ENCODE results near the gene RWDD4. TPM values are rescaled to one million over a fixed set of nuclear protein-coding genes. Genes with fewer than 3 reads are reported as not detected.

RWDD4 gene
- total and polyA plus RNA-seq, 2 of the 4 experiments (the other 2 are of a cell fraction), result 8.5 to 8.8 TPM

GRCh38 chr4:183591301-183591700 is 67.7 kb downstream of the RWDD4 start:
- in situ Hi-C loops (cut with MboI; ENCODE audit: low sequenced_read_pairs) (no loop called here), intact Hi-C loops (cut with micrococcal nuclease) (no loop called here), dilution Hi-C loops (cut with HindIII; ENCODE audit: low sequenced_read_pairs, unreplicated experiment) (no loop called here)
- no peak overlapping the region for H4K8ac ChIP-seq (ENCODE audit: low read depth in 2 of 2, low read length in 2 of 2)
- no peak overlapping the region for H3K4me2 ChIP-seq (ENCODE audit: low read depth, low read length)
- ChIA-PET CTCF (no interaction called here), POLR2A (ENCODE audit: unreplicated experiment) (no interaction called here)
- BruUV-seq (replicated peaks), result no TSS peak
- ATAC-seq (ENCODE audit: low read depth), result no peak
- TF ChIP-seq CEBPB (IDR thresholded peaks at IDR 0.05; ENCODE audit: low read depth, low read length) (no peak; the same call in 1 of the 2 replicates), CHD1 (IDR thresholded peaks at IDR 0.05; ENCODE audit: low read depth, low read length) (no peak), BHLHE40 (IDR thresholded peaks at IDR 0.05; ENCODE audit: low read depth, low read length) (no peak), ELK1 (IDR thresholded peaks at IDR 0.05; ENCODE audit: borderline replicate concordance, low read depth, low read length) (no peak), POLR2A (IDR thresholded peaks at IDR 0.05; ENCODE audit: low read depth, low read length) (no peak), NFE2L2 (IDR thresholded peaks at IDR 0.05; ENCODE audit: low read depth, low read length) (no peak), MAZ (IDR thresholded peaks at IDR 0.05; ENCODE audit: borderline replicate concordance, low read depth, low read length) (no peak)
- H3K18ac ChIP-seq (ENCODE audit: low read depth, low read length), result no peak overlapping the region
- no peak overlapping the region for H2AK9ac ChIP-seq (replicated peaks; ENCODE audit: low read depth, low read length, poor library complexity)
- H3K4me3 ChIP-seq (ENCODE audit: insufficient read depth, low read depth, low read length), result no peak overlapping the region
- no peaks in the 10 kb centered on the region for H4K20me1 ChIP-seq (ENCODE audit: insufficient read depth, low read length)
- H2BK15ac ChIP-seq (ENCODE audit: low read depth, low read length), result no peak overlapping the region
- no peak overlapping the region for H3K27ac ChIP-seq (ENCODE audit: insufficient read depth, low read length)
- no peak overlapping the region for H3K56ac ChIP-seq (ENCODE audit: extremely low read depth, insufficient read depth, low read length)
- no peak overlapping the region for H2BK20ac ChIP-seq (ENCODE audit: low read depth, low read length)
- no peak overlapping the region for H3K9ac ChIP-seq (ENCODE audit: low read depth, low read length)
- H3K27me3 ChIP-seq (ENCODE audit: control insufficient read depth, insufficient read depth, low read length), result no peaks in the 10 kb centered on the region
- H3K9me1 ChIP-seq (ENCODE audit: insufficient read depth, low read length), result no peaks in the 10 kb centered on the region
- H2AK5ac ChIP-seq (ENCODE audit: low read depth, low read length), result no peak overlapping the region
- H4K91ac ChIP-seq (ENCODE audit: insufficient read depth, low read depth, low read length), result no peak overlapping the region
- no peak overlapping the region for H2BK120ac ChIP-seq (ENCODE audit: low read depth, low read length)
- no peak overlapping the region for H2BK5ac ChIP-seq (ENCODE audit: low read depth, low read length, poor library complexity, severe bottlenecking)
- no peak overlapping the region for H3K14ac ChIP-seq (replicated peaks; ENCODE audit: low read depth, low read length)
- peak; percentile 52 for DNase-seq
- 78% methylated on average over 3 of the region's 4 CpGs; no CpG with 5 or more reads in 1 of the 2 experiments for WGBS, 2 experiments (ENCODE audit: extremely low coverage in 2 of 2, insufficient read length in 1 of 2)
- H3K36me3 ChIP-seq (ENCODE audit: control insufficient read depth, insufficient read depth, low read length), result no peaks in the 10 kb centered on the region
- no peak overlapping the region for H3K4ac ChIP-seq (ENCODE audit: low read depth, low read length)
- H3K9me3 ChIP-seq (ENCODE audit: control insufficient read depth, insufficient read depth, low read length), result no peaks in the 10 kb centered on the region
- H2AFZ ChIP-seq (replicated peaks; ENCODE audit: low read length, poor library complexity), result no peak overlapping the region
- H3K23ac ChIP-seq (ENCODE audit: low read depth, low read length), result no peak overlapping the region
- no peaks in the 10 kb centered on the region for H3K79me1 ChIP-seq (ENCODE audit: low read depth in 1 of 2, low read length in 2 of 2)
- H3K4me1 ChIP-seq (ENCODE audit: control insufficient read depth, insufficient read depth, low read length), result peaks cover 4% of the 10 kb centered on the region; the same call in 1 of the 2 replicates
- H4K5ac ChIP-seq (ENCODE audit: low read depth, low read length), result no peak overlapping the region

Small RNAs within 50 kb of the gene (microRNA-seq; reads per million reads assigned to microRNA genes)
- gene RNU6-1053P (ENCODE audit: insufficient read depth, insufficient read length) (not detected), gene RNU6-335P (ENCODE audit: insufficient read depth, insufficient read length) (not detected), gene RNU6-479P (ENCODE audit: insufficient read depth, insufficient read length) (not detected)

Small RNAs within 50 kb of the gene (small RNA-seq; reads per million reads assigned to genes)
- 0 reads per million in 5 experiments for gene RNU6-1053P
- 0 reads per million in 5 experiments for gene RNU6-335P
- 0 reads per million in 5 experiments for gene RNU6-479P

Other genes starting within 250 kb of the RWDD4 start
- 16.4 and 16.8 TPM in 2 replicates for gene CDKN2AIP, start 214.5 kb downstream of the RWDD4 start, total RNA-seq (2012; rRNA removed)
- 9.0 and 11.0 TPM in 2 replicates for gene CDKN2AIP, start 214.5 kb downstream of the RWDD4 start, polyA plus RNA-seq (2012; rRNA removed)
- gene ING2, start 154.1 kb downstream of the RWDD4 start, total RNA-seq (2012; rRNA removed), result 2.5 and 9.7 TPM in 2 replicates
- 7.3 and 9.5 TPM in 2 replicates for gene ING2, start 154.1 kb downstream of the RWDD4 start, polyA plus RNA-seq (2012; rRNA removed)
- gene TRAPPC11, start 108 bp upstream of the RWDD4 start, total RNA-seq (2012; rRNA removed), result 38.9 and 56.8 TPM in 2 replicates
- gene TRAPPC11, start 108 bp upstream of the RWDD4 start, polyA plus RNA-seq (2012; rRNA removed), result 22.1 and 25.3 TPM in 2 replicates
- 4.4 and 5.4 TPM in 2 replicates for gene STOX2, start 246.1 kb upstream of the RWDD4 start, total RNA-seq (2012; rRNA removed)
- 1.1 and 1.8 TPM in 2 replicates for gene STOX2, start 246.1 kb upstream of the RWDD4 start, polyA plus RNA-seq (2012; rRNA removed)